GM20000 (cell line): ENCODE measurements around the gene SLC6A5.

Experiments used
- DNase-seq: peaks from one replicate; pipeline ENCODE4 v3.0.0; 2012; ENCODE audit warnings: low spot score
- CTCF ChIP-seq: IDR thresholded peaks from 2 replicates; pipeline ENCODE4 v1.5.1; 2012; ENCODE audit warnings: mild to moderate bottlenecking, control low read depth; ENCODE audit errors: extremely low read depth, missing control alignments

The SLC6A5 gene

GRCh38 chr11:20627026-20627425, 27.6 kb downstream of the SLC6A5 start:
- no peak for DNase-seq
- TF ChIP-seq CTCF = no peak

GRCh38 chr11:20627701-20628100, 28.3 kb downstream of the SLC6A5 start:
- no peak for TF ChIP-seq CTCF
- DNase-seq = no peak

- no peak for DNase-seq
- no peak for TF ChIP-seq CTCF
Observed at GRCh38 chr11:20631519-20632168, 32.2 kb downstream of the SLC6A5 start.

GRCh38 chr11:20632169-20632532, 32.7 kb downstream of the SLC6A5 start:
- TF ChIP-seq CTCF = no peak
- DNase-seq = no peak

GRCh38 chr11:20634044-20634443, 34.6 kb downstream of the SLC6A5 start:
- no peak for TF ChIP-seq CTCF
- no peak for DNase-seq

GRCh38 chr11:20634781-20635180, 35.4 kb downstream of the SLC6A5 start:
- no peak for DNase-seq
- no peak for TF ChIP-seq CTCF

GRCh38 chr11:20638074-20638473, 38.7 kb downstream of the SLC6A5 start:
- DNase-seq = no peak
- TF ChIP-seq CTCF = no peak
